Stomach (tissue), 4 donors: Measurements from ENCODE around the gene KCNH1.

ENCODE experiments used
- CTCF ChIP-seq, 7 experiments: fragments of 450-650 bp in 4 of 7; fragments of 200-600 bp in 3 of 7; sonication (generic) in 3 of 7; IDR thresholded peaks; one replicate each; pipeline ENCODE4 v1.5.1; 2016 to 2019; ENCODE audit warnings: antibody characterized with exemption in 7 of 7, control low read depth in 2 of 7, mild to moderate bottlenecking in 1 of 7
- EP300 ChIP-seq: sonication (generic); formaldehyde crosslinking; IDR thresholded peaks from one replicate; pipeline ENCODE4 v1.6.1; 2017; ENCODE audit warnings: antibody characterized with exemption
- POLR2A ChIP-seq, 4 donors: fragments of 450-650 bp; IDR thresholded peaks; one replicate each; pipeline ENCODE4 v1.6.1; 2016; ENCODE audit warnings: antibody characterized with exemption in 4 of 4, control low read depth in 2 of 4, mild to moderate bottlenecking in 1 of 4, moderate library complexity in 1 of 4

- TF ChIP-seq CTCF (IDR thresholded peaks at IDR 0.05) (no peak), POLR2A (IDR thresholded peaks at IDR 0.05) (no peak), EP300 (no peak)
Observed at GRCh38 chr1:210688512-210689234, 445.3 kb downstream of the KCNH1 start.
